ENCODE data around the gene SLC22A17.

Gene SLC22A17

DNA sequence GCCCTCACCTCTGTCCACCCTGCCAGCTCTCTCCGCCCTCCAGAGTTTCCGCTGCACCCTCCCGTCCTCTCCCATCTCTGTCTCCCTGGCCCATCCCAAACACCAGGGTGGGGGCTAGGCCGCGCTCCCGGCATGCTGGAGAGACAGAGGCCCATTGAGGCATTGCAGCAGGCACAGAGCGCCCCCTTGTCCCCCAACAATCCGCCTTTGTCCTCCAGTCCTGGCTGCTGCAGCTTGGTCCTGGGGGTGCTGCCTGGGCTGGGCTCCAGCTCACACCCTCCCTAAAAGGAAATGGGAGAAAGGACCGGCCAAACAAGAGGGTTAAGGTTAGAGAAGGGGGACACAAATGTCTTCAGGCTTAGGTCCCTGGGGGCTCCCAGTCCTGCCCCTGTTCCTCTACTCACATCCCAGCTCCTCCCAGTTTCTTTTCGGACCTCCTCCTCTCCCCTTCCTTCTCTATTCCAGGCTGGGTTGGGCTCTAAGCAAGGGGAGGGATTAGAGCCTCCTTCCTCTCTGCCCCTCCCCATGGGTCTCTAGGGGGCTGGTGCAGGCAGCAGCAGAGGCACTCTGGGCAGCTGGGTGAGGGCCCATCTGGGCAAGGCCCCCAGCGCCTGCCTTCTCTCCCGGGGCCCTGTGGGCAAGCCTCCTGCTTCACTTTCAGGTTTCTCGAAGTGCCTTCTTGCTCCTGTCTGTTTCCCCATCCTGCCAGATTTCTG is 24.0 kb upstream of the SLC22A17 start, which contains the start of gene CMTM5:
Gene CMTM5, plus strand, starts transcription at position 565 of the 716 bp plus-strand sequence. CDS start 206 bp downstream, outside the sequence.
- Mint-ChIP-seq H3K4me1 (ENCODE audit: low read depth) (no peaks in the 10 kb centered on the region), H3K27ac (no peak within 1 kb of the TSS)
- no peak for DNase-seq

DNA sequence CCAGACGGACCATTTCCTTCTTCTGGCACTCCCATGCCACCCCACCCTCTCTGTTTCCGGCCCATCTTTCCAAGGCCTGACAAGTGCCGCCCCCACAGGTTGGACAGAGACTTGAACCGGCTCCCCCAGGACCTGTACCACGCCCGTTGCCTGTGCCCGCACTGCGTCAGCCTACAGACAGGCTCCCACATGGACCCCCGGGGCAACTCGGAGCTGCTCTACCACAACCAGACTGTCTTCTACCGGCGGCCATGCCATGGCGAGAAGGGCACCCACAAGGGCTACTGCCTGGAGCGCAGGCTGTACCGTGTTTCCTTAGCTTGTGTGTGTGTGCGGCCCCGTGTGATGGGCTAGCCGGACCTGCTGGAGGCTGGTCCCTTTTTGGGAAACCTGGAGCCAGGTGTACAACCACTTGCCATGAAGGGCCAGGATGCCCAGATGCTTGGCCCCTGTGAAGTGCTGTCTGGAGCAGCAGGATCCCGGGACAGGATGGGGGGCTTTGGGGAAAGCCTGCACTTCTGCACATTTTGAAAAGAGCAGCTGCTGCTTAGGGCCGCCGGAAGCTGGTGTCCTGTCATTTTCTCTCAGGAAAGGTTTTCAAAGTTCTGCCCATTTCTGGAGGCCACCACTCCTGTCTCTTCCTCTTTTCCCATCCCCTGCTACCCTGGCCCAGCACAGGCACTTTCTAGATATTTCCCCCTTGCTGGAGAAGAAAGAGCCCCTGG is 23.0 kb upstream of the SLC22A17 start:
- H3K36me3 Mint-ChIP-seq (ENCODE audit: low read depth) = no peaks in the 10 kb centered on the region
- H3K4me3 Mint-ChIP-seq = no peak overlapping the region
- DNase-seq = no peak
- H3K4me1 Mint-ChIP-seq (ENCODE audit: low read depth) = no peaks in the 10 kb centered on the region
- H3K27ac Mint-ChIP-seq = no peak overlapping the region
- no peaks in the 10 kb centered on the region for H3K9me3 Mint-ChIP-seq
- H3K27me3 Mint-ChIP-seq = peaks cover 5% of the 10 kb centered on the region

More for the DNA sequence above, 24.0 kb upstream of the SLC22A17 start, which contains the start of gene CMTM5:
- peaks cover 11% of the 10 kb centered on the region for H3K27me3 Mint-ChIP-seq
- no peaks in the 10 kb centered on the region for H3K36me3 Mint-ChIP-seq (ENCODE audit: low read depth)
- H3K9me3 Mint-ChIP-seq = no peaks in the 10 kb centered on the region
- H3K4me3 Mint-ChIP-seq = no peak within 1 kb of the TSS

DNA sequence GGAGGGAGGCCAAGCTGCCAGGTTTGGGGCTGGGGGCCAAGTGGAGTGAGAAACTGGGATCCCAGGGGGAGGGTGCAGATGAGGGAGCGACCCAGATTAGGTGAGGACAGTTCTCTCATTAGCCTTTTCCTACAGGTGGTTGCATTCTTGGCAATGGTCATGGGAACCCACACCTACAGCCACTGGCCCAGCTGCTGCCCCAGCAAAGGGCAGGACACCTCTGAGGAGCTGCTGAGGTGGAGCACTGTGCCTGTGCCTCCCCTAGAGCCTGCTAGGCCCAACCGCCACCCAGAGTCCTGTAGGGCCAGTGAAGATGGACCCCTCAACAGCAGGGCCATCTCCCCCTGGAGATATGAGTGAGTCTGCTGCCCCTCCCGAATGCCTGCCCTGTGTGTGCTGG is 20.4 kb upstream of the SLC22A17 start:
- Mint-ChIP-seq H3K27ac (no peak overlapping the region), H3K4me3 (no peak overlapping the region), H3K27me3 (peaks cover 4% of the 10 kb centered on the region), H3K4me1 (ENCODE audit: low read depth) (no peaks in the 10 kb centered on the region), H3K9me3 (no peaks in the 10 kb centered on the region), H3K36me3 (ENCODE audit: low read depth) (no peaks in the 10 kb centered on the region)
- no peak for DNase-seq

DNA sequence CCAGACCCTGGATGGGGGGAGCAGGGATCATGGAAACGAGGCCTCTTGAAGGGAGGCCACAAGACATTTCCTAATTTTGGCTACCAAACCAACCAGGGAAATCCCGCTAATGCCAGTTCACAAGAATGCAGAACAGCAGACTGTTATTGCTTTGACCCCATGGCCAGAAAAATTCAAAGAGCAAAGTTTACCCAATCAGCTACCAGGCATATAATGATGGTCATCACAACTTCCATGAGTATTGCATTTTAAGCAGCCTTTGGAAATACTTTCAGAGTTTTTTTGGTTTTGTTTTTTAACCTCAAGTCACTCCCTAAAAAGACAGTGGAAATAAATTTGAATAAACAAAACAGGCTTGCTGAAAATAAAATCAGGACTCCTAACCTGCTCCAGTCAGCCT is 19.8 kb upstream of the SLC22A17 start, which contains the start of gene IL25:
Gene IL25, plus strand, starts transcription at position 301 of the 400 bp plus-strand sequence.
- Mint-ChIP-seq H3K4me3 (no peak within 1 kb of the TSS), H3K36me3 (ENCODE audit: low read depth) (no peaks in the 10 kb centered on the region), H3K27ac (no peak within 1 kb of the TSS), H3K9me3 (no peaks in the 10 kb centered on the region), H3K27me3 (peaks cover 9% of the 10 kb centered on the region), H3K4me1 (ENCODE audit: low read depth) (no peaks in the 10 kb centered on the region)
- DNase-seq = no peak

DNA sequence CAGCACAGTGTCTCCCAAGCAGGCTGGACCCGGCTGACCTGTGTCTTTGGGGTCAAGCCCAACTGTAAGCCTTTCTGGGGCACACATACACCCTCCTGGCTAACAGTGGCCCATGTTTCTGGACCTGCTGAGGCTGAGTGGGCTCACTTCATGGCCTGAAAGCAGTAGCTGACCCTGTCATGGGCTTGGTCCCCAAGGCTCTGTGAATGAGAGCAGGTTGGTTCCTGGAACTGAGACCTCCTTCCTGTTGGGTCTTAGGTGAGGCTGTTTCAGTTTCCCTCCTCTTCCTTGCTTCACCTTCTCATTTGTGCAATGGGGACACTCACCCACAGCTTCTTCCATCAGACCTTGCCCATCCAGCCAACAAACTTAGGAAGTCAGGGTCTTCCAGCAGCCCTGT is 19.2 kb upstream of the SLC22A17 start:
- no peak overlapping the region for H3K27ac Mint-ChIP-seq
- H3K4me3 Mint-ChIP-seq = no peak overlapping the region
- H3K27me3 Mint-ChIP-seq = peaks cover 15% of the 10 kb centered on the region
- no peaks in the 10 kb centered on the region for H3K9me3 Mint-ChIP-seq
- DNase-seq = no peak
- H3K36me3 Mint-ChIP-seq (ENCODE audit: low read depth) = no peaks in the 10 kb centered on the region
- H3K4me1 Mint-ChIP-seq (ENCODE audit: low read depth) = no peaks in the 10 kb centered on the region

DNA sequence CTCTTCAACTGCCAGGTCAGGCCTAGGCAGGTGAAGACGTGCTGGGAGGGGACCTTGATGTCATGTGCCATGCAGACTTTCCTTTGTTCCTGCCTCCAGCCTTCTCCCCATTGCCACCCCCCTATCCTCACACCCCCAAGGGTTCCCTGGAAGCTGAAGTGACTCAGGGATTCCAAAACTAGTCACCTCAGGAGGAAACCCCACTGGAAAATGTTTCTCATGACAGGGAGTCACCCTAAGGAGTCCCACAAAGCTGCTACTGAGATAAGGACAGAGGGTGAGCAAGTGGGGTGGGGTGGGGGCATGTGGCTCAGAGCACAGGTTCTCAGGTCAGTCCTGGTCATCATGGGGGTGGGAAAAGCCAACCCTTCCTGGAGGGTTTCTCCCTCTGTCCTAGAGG is 17.5 kb upstream of the SLC22A17 start:
- H3K4me3 Mint-ChIP-seq = no peak overlapping the region
- no peak for DNase-seq
- H3K9me3 Mint-ChIP-seq = no peaks in the 10 kb centered on the region
- peaks cover 20% of the 10 kb centered on the region for H3K27me3 Mint-ChIP-seq
- no peak overlapping the region for H3K27ac Mint-ChIP-seq
- no peaks in the 10 kb centered on the region for H3K4me1 Mint-ChIP-seq (ENCODE audit: low read depth)
- no peaks in the 10 kb centered on the region for H3K36me3 Mint-ChIP-seq (ENCODE audit: low read depth)

DNA sequence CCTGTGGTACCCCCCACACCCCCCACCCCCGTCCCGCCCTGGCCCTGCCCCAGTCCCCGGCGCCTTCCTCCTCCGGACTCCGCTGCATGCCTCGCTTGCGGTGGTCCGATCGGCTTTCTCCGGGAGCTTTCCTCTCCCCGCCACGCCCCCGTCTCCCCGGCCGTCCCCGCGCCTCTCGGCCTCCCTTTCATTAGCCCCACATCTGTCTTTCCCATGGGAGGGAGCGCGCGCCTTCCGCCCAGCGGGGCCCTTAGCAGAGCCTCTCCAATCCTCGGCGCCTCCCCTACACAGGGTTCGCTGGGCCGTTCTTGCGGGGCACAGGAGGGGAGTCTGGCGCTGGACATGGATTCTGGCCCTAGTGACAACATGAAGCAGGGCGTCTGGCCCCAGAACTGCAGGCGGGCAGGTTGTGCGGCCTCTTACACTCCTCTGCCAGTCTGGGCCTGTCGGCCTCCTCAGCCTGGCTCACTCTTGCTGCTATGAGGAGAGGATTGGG is 13.8 kb upstream of the SLC22A17 start:
- H3K4me1 Mint-ChIP-seq (ENCODE audit: low read depth) = peaks cover 3% of the 10 kb centered on the region
- peaks cover 41% of the 10 kb centered on the region for H3K27me3 Mint-ChIP-seq
- H3K36me3 Mint-ChIP-seq (ENCODE audit: low read depth) = no peaks in the 10 kb centered on the region
- no peak overlapping the region for H3K27ac Mint-ChIP-seq
- H3K4me3 Mint-ChIP-seq = no peak overlapping the region
- H3K9me3 Mint-ChIP-seq = no peaks in the 10 kb centered on the region
- no peak for DNase-seq

DNA sequence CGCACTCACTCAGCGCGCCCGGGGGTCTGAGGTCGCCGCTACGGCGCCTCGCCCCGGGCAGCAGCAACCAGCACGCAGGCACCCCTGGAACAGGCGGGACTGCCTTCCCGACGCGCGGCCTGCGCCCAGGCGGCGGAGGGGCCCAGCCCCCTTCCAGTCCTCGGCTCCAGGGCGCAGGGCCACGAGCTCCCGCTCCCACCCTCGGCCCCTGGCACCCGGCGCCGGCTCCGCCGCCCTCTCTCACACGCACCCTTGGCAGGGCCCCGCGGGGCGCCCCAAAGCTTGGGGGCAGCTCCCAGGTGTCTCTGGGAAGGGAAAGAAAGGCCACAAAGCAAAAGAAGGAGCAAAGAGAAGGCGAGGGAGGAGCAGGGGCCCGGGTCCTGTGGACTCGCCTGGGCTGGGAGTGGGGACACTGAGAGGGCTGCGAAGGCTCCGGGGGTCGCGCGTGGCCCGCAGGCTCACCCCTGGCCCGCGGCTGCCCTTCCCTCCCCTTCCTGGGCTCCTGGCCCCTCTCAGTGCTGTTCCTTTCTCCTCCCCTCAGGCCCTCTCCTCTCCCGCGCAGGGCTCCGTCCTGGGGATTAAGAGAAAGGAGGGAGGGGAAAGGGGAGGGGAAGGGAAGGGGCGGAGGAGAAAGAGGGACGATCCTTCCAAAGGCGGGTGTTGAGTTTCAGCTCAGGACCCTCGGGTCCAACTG is 13.2 kb upstream of the SLC22A17 start:
- Mint-ChIP-seq H3K4me3 (no peak overlapping the region), H3K27me3 (peaks cover 41% of the 10 kb centered on the region), H3K9me3 (no peaks in the 10 kb centered on the region), H3K36me3 (ENCODE audit: low read depth) (no peaks in the 10 kb centered on the region), H3K4me1 (ENCODE audit: low read depth) (peaks cover 3% of the 10 kb centered on the region), H3K27ac (no peak overlapping the region)
- DNase-seq = no peak

DNA sequence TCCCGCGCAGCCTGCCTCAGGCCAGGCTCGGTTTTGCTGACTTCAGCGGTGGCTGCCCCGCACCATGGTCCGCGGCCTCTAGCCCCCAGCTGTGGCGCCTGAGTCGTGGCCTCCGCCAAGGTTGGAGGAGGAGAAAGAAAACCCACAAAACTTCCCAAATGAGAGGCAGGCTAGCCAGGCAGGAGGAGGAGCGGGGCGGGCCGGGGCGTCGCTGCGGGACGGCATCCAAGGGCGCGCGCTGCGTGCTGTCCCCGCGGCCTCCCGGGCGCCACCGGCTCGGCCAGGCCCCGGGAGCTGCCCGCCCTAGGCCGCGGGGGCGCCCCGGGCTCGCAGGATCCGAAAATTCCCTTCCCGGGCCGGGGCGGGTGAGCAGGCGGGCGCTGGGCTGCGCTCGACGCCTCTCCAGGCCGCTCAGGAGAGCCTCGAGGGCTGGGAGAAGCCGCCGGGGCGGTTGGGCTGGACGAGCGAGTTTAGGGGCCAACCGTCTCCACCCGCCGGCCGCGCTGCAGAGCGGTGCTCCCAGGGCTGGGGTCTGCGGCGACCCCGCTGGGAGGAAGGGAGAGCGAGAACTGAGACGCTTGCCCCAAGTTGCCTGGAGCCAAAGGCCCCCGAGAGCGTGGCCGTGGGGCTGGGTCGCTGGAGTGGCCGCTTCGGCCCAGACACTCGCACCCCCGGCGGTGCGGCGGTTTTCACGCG is 12.5 kb upstream of the SLC22A17 start, which contains the start of gene EFS:
Gene EFS, minus strand, starts transcription at position 137 of the 696 bp plus-strand sequence. CDS start 147 bp downstream, outside the sequence.
- Mint-ChIP-seq H3K27me3 (peaks cover 41% of the 10 kb centered on the region), H3K9me3 (no peaks in the 10 kb centered on the region), H3K27ac (no peak within 1 kb of the TSS), H3K4me3 (no peak within 1 kb of the TSS), H3K4me1 (ENCODE audit: low read depth) (peaks cover 3% of the 10 kb centered on the region), H3K36me3 (ENCODE audit: low read depth) (no peaks in the 10 kb centered on the region)
- no peak for DNase-seq

DNA sequence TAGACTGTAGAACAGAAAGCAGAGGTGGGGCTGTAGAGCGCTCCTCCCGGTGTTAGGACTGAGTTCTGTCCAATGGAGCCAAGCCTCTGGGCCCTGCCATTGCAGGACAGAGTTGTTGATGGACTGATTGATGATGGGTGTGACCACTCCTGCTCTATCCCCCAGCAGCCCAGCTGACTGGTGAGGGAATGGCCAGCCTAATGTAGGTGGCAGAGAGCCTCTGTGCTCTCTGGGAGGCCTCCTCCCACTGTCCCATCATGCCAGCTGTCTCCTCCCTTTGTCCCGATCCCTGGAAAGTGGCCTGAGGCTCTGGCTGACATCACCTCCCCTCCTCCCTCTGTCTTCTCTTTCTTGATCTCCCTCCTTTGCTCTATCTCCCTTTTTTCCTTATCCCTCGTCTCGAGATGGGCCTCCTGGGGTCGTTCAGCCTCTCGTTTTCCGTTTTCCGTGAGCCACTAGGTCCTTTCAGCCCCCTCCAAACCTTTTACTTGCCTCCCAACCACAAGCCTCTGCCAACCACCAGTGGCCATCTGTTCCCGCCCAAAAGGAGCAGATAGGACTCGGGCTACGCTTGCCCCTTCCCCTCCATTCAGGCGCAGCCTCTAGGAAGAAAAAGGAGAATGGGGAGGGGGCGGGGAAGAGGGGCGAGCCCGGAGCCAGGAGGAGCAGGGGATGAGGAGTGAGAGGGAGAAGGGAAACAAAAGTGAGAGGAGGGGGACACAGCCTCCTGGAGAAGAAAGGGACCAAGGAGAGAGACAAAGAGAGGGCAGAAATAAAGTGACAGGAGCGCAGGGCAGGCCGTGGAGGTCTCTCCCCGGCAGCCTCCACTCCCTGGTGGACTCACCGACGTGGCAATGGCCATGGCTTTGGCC is 11.7 kb upstream of the SLC22A17 start:
- H3K4me1 Mint-ChIP-seq (ENCODE audit: low read depth) = peaks cover 3% of the 10 kb centered on the region
- DNase-seq = no peak
- peaks cover 41% of the 10 kb centered on the region for H3K27me3 Mint-ChIP-seq
- H3K9me3 Mint-ChIP-seq = no peaks in the 10 kb centered on the region
- no peak overlapping the region for H3K4me3 Mint-ChIP-seq
- no peak overlapping the region for H3K27ac Mint-ChIP-seq
- no peaks in the 10 kb centered on the region for H3K36me3 Mint-ChIP-seq (ENCODE audit: low read depth)

DNA sequence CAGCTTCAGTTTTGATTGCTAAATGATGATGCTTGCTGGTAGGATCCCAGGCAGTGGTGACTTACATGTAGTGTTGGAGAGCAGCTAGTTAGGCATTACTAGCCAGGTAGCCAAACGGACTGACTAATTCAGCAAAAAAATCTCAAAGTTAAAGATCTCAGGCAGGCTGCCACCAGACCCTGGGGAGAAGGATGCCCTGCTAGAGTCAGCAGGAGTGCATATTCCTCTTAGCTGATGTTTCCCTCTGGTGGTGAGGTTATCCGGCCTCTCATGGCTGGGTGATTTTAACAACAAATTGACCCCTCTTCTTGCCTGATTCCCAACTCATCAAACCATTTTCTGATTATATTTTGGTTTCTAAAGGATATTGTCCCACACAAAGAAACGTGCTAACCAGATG is 9.5 kb upstream of the SLC22A17 start:
- no peak overlapping the region for H3K27ac Mint-ChIP-seq
- no peak overlapping the region for H3K4me3 Mint-ChIP-seq
- peaks cover 3% of the 10 kb centered on the region for H3K4me1 Mint-ChIP-seq (ENCODE audit: low read depth)
- no peaks in the 10 kb centered on the region for H3K36me3 Mint-ChIP-seq (ENCODE audit: low read depth)
- no peak for DNase-seq
- H3K27me3 Mint-ChIP-seq = peaks cover 29% of the 10 kb centered on the region
- no peaks in the 10 kb centered on the region for H3K9me3 Mint-ChIP-seq

DNA sequence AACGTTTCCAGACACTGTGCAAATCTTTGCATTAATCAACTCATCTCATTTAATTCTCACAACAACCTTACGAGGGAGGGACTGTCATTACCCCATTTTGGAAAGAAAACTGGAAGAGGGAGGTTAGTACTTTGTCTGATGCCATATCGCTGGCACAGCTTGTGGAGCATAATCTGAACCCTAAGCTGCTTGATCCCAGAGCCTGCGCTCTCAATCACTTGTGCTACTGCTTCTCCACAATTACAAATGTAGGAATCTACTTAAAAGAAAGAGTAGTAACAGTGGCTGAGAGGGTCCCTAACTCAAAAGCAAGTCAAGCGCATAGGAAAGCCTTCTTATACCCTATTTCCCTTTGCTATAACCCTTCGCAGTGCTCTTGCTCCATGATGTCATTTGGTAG is 9.1 kb upstream of the SLC22A17 start:
- peaks cover 24% of the 10 kb centered on the region for H3K27me3 Mint-ChIP-seq
- H3K4me3 Mint-ChIP-seq = no peak overlapping the region
- H3K9me3 Mint-ChIP-seq = no peaks in the 10 kb centered on the region
- peaks cover 3% of the 10 kb centered on the region for H3K4me1 Mint-ChIP-seq (ENCODE audit: low read depth)
- H3K36me3 Mint-ChIP-seq (ENCODE audit: low read depth) = no peaks in the 10 kb centered on the region
- no peak overlapping the region for H3K27ac Mint-ChIP-seq
- no peak for DNase-seq

DNA sequence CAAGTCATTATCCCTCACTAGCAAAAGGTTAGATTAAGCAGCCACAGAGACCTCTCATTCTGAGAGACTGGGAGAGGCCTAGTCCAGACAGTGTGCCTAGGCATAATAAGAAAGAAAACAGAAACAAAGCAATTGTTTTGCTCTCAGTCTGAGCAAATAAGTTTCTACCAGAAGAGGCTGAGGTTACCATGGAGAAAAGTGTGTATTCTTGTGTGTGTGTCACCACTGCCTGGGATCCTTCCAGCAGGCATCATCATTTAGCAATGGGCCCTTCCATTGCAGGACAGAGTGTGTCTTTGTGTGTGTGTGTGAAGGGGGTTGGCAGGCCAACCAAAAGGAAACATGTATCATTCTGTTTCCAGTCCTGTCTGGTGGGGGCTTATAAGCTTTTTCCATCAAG is 8.6 kb upstream of the SLC22A17 start:
- DNase-seq = no peak
- H3K9me3 Mint-ChIP-seq = no peaks in the 10 kb centered on the region
- H3K27ac Mint-ChIP-seq = no peak overlapping the region
- H3K27me3 Mint-ChIP-seq = peaks cover 24% of the 10 kb centered on the region
- H3K4me3 Mint-ChIP-seq = no peak overlapping the region
- no peaks in the 10 kb centered on the region for H3K36me3 Mint-ChIP-seq (ENCODE audit: low read depth)
- H3K4me1 Mint-ChIP-seq (ENCODE audit: low read depth) = peaks cover 3% of the 10 kb centered on the region

All from activated T-cell treated with anti-CD3 and anti-CD28 coated beads, Interleukin-2, amount 50 U/mL, for 24 hours (primary cell).